GM12874 (cell line): Measurements from ENCODE around the gene ARCN1.

Experiments
- CTCF ChIP-seq: IDR thresholded peaks from 2 replicates; pipeline ENCODE4 v1.5.1; 2011; ENCODE audit warnings: low read depth, mild to moderate bottlenecking, control low read depth, low read length, moderate library complexity; ENCODE audit not compliant: insufficient read depth

The ARCN1 gene

DNA sequence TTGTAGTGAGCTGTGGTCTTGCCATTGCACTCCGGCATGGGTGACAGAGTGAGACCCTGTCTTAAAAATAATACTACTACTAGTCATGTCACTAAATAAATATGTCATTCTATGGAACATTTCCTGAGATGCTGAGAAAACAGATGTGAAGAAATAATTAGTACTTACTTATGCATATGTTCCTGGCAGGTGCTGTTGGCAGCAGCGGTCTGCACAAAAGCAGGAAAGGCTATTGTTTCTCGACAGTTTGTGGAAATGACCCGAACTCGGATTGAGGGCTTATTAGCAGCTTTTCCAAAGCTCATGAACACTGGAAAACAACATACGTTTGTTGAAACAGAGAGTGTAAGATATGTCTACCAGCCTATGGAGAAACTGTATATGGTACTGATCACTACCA lies 8.8 kb downstream of the ARCN1 start:
- TF ChIP-seq CTCF, result no peak

GRCh38 chr11:118587952-118588351 lies 15.7 kb downstream of the ARCN1 start:
- TF ChIP-seq CTCF, result no peak

- TF ChIP-seq CTCF, result no peak
Measured at GRCh38 chr11:118592616-118593367, 20.6 kb downstream of the ARCN1 start.

DNA sequence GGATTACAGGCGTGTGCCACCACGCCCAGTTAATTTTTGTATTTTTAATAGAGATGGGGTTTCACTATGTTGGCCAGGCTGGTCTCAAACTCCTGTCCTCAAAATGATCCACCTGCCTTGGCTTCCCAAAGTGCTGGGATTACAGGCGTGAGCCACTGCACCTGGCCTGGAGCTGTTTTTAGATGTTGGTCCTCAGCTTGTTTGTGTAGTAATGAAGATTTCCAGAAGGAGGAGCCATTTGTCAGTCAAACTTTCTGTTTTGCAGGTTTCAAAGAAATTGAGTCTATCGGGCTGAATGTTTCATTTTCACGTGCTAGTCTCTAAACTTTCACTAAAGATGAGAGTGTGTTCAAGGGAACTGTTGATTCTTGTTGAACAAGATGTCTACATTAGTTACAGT lies 22.8 kb downstream of the ARCN1 start:
- peak; percentile 34; the same call in 1 of the 2 replicates for TF ChIP-seq CTCF

- TF ChIP-seq CTCF, result no peak
Measured at GRCh38 chr11:118596224-118597146, 24.3 kb downstream of the ARCN1 start.

DNA sequence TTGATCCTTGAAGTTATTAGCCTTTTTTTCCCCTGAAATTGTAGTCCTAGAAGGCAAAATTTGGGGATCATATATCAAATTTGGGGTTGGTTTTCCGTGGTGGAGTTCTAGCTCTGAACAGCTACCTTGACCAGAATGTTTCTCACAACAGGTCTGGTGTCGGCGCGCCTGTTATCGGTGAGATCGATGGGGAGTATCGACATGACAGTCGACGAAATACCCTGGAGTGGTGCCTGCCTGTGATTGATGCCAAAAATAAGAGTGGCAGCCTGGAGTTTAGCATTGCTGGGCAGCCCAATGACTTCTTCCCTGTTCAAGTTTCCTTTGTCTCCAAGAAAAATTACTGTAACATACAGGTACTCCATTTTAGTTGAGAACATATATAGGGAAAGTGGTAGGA lies 25.3 kb downstream of the ARCN1 start:
- TF ChIP-seq CTCF, result no peak

DNA sequence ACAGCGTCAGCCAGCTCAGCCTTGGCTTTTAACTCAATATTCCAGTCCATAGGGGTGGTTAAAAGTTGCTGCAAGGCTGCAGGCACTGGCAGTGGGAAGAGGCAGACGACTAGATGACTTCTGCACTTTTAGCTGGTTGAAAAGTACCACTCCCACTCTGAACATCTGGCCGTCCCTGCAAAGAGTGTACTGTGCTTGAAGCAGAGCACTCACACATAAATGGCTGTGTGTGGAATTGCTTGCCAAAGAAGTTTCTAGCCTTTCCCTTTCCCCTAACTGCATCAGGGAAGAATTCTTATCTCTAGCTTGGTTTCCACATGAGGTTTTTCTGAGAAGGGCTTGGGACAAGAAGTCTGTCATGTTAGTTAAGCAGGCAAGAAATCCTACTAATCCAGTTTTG lies 30.1 kb downstream of the ARCN1 start:
- no peak for TF ChIP-seq CTCF
